WTC11 (cell line): Measurements from ENCODE around the gene TAMM41. TPM values are rescaled to one million over a fixed set of nuclear protein-coding genes. Genes with fewer than 3 reads are reported as not detected.

Experiments used
- ATAC-seq: fragments of 200-7000 bp; cut with Tn5 transposase; 2 replicates; pipeline ENCODE4 v1.10.0; 2021; ENCODE audit warnings: mild to moderate bottlenecking, moderate library complexity
- CTCF ChIA-PET: fragments of 300-600 bp; sonication (Branson Sonifier 250); formaldehyde crosslinking; loops from one replicate; lab custom pipeline; 2021; ENCODE audit warnings: antibody characterized with exemption; lab: Charles Lee
- POLR2A ChIA-PET: fragments of 350-600 bp; sonication (Branson Sonifier 250); formaldehyde crosslinking; loops from one replicate; lab custom pipeline; 2021; ENCODE audit warnings: antibody characterized with exemption; lab: Charles Lee
- DNase-seq: peaks from one replicate; pipeline ENCODE4 v3.0.0; 2021; ENCODE audit warnings: low spot score
- H3K27ac Mint-ChIP-seq: 2 replicates; pipeline ENCODE4 v1.8.0; 2021; ENCODE audit warnings: mixed read lengths
- H3K27me3 Mint-ChIP-seq: 2 replicates; pipeline ENCODE4 v1.8.0; 2021; ENCODE audit warnings: low read depth, mild to moderate bottlenecking, moderate library complexity, mixed read lengths
- H3K36me3 Mint-ChIP-seq: 2 replicates; pipeline ENCODE4 v1.8.0; 2021; ENCODE audit warnings: mixed read lengths
- H3K4me1 Mint-ChIP-seq: 2 replicates; pipeline ENCODE4 v1.8.0; 2022; ENCODE audit warnings: mixed read lengths
- H3K4me3 Mint-ChIP-seq: 2 replicates; pipeline ENCODE4 v1.8.0; 2021; ENCODE audit warnings: mild to moderate bottlenecking, moderate library complexity, mixed read lengths
- H3K9me3 Mint-ChIP-seq: 2 replicates; pipeline ENCODE4 v1.8.0; 2021; ENCODE audit warnings: mixed read lengths
- FOXK1 ChIP-seq: sonication (generic); formaldehyde crosslinking; IDR thresholded peaks from 2 replicates; pipeline ENCODE4 v1.8.0; 2022; ENCODE audit warnings: mild to moderate bottlenecking, moderate library complexity, missing genetic modification reagents
- GABPB1 ChIP-seq: sonication (generic); formaldehyde crosslinking; IDR thresholded peaks from 2 replicates; pipeline ENCODE4 v1.8.1; 2023; ENCODE audit warnings: mild to moderate bottlenecking, missing genetic modification reagents
- HMGA2 ChIP-seq: fragments of 250-450 bp; sonication (Bioruptor Pico); IDR thresholded peaks from 2 replicates; pipeline ENCODE4 v1.4.0; 2021; ENCODE audit warnings: mild to moderate bottlenecking, moderate library complexity
- MAX ChIP-seq: sonication (generic); formaldehyde crosslinking; IDR thresholded peaks from 2 replicates; pipeline ENCODE4 v1.8.0; 2022; ENCODE audit warnings: mild to moderate bottlenecking, missing genetic modification reagents
- MXD4 ChIP-seq: fragments of 250-450 bp; sonication (Bioruptor Pico); IDR thresholded peaks from 2 replicates; pipeline ENCODE4 v1.8.0; 2021; ENCODE audit warnings: mild to moderate bottlenecking, moderate library complexity, borderline replicate concordance
- NFE2L1 ChIP-seq: sonication (generic); formaldehyde crosslinking; IDR thresholded peaks from 2 replicates; pipeline ENCODE4 v1.8.1; 2023; ENCODE audit warnings: missing genetic modification reagents
- PRDM15 ChIP-seq: sonication (generic); formaldehyde crosslinking; IDR thresholded peaks from 2 replicates; pipeline ENCODE4 v1.8.0; 2022; ENCODE audit warnings: missing genetic modification reagents
- RORB ChIP-seq: fragments of 250-450 bp; sonication (Bioruptor Pico); IDR thresholded peaks from 2 replicates; pipeline ENCODE4 v1.9.0; 2021; ENCODE audit warnings: mild to moderate bottlenecking
- SMAD4 ChIP-seq: sonication (generic); formaldehyde crosslinking; IDR thresholded peaks from 2 replicates; pipeline ENCODE4 v1.8.0; 2022; ENCODE audit warnings: mild to moderate bottlenecking, missing genetic modification reagents
- TCF7 ChIP-seq: sonication (generic); formaldehyde crosslinking; IDR thresholded peaks from 2 replicates; pipeline ENCODE4 v1.8.0; 2022; ENCODE audit warnings: mild to moderate bottlenecking, low read depth, missing genetic modification reagents, moderate library complexity
- ZBTB43 ChIP-seq: sonication (generic); formaldehyde crosslinking; IDR thresholded peaks from 2 replicates; pipeline ENCODE4 v1.8.1; 2023; ENCODE audit warnings: mild to moderate bottlenecking, missing genetic modification reagents
- ZNF219 ChIP-seq: sonication (generic); formaldehyde crosslinking; IDR thresholded peaks from 2 replicates; pipeline ENCODE4 v1.8.0; 2023; ENCODE audit warnings: missing genetic modification reagents, mild to moderate bottlenecking, borderline replicate concordance
- ZNF281 ChIP-seq: sonication (generic); formaldehyde crosslinking; IDR thresholded peaks from 2 replicates; pipeline ENCODE4 v1.8.0; 2023; ENCODE audit warnings: mild to moderate bottlenecking, missing genetic modification reagents
- ZNF425 ChIP-seq: fragments of 250-450 bp; sonication (Bioruptor Pico); conservative IDR thresholded peaks from 2 replicates; pipeline ENCODE4 v1.9.0; 2021; ENCODE audit warnings: mild to moderate bottlenecking
- total RNA-seq: library from RNA; stranded (reverse); gene quantifications from 3 replicates; pipeline ENCODE4 v1.2.3, GENCODE V29; 2021
- TF ChIP-seq, protein P1 (sequence below): sonication (generic); formaldehyde crosslinking; IDR thresholded peaks from 2 replicates; pipeline ENCODE4 v1.8.1; 2023; ENCODE audit warnings: mild to moderate bottlenecking, moderate library complexity, missing genetic modification reagents
- TF ChIP-seq, protein P2 (sequence below): sonication (generic); formaldehyde crosslinking; IDR thresholded peaks from 2 replicates; pipeline ENCODE4 v1.8.0; 2023; ENCODE audit warnings: missing genetic modification reagents
- TF ChIP-seq, protein P3 (sequence below): sonication (generic); formaldehyde crosslinking; IDR thresholded peaks from 2 replicates; pipeline ENCODE4 v1.8.1; 2023; ENCODE audit warnings: mild to moderate bottlenecking, missing genetic modification reagents, borderline replicate concordance

TAMM41 gene
- total RNA-seq, 1 experiment from 2014 or later: 23.0 TPM

- TF ChIP-seq, protein P1, sequence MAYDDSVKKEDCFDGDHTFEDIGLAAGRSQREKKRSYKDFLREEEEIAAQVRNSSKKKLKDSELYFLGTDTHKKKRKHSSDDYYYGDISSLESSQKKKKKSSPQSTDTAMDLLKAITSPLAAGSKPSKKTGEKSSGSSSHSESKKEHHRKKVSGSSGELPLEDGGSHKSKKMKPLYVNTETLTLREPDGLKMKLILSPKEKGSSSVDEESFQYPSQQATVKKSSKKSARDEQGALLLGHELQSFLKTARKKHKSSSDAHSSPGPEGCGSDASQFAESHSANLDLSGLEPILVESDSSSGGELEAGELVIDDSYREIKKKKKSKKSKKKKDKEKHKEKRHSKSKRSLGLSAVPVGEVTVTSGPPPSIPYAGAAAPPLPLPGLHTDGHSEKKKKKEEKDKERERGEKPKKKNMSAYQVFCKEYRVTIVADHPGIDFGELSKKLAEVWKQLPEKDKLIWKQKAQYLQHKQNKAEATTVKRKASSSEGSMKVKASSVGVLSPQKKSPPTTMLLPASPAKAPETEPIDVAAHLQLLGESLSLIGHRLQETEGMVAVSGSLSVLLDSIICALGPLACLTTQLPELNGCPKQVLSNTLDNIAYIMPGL (CRISPR knock-in tag): peak; percentile 97
- TF ChIP-seq FOXK1 (CRISPR knock-in tag) (peak; percentile 97), ZNF281 (CRISPR knock-in tag) (no peak), NFE2L1 (CRISPR knock-in tag) (peak; percentile 85; the same call in 1 of the 2 replicates), TCF7 (CRISPR knock-in tag) (peak; percentile 75), GABPB1 (CRISPR knock-in tag) (peak; percentile 70; the same call in 1 of the 2 replicates), MAX (peak; percentile 83), ZBTB43 (CRISPR knock-in tag) (0 out of 2 replicates have a peak, but pooled peaks have one; percentile 75)
Measured at GRCh38 chr3:11846281-11847266, at the start of gene TAMM41 (continued).

- DNase-seq (no peak), ATAC-seq (peak; percentile 65; the same call in 1 of the 2 replicates)
- POLR2A ChIA-PET: no interaction called here
- Mint-ChIP-seq H3K27me3 (no peaks in the 10 kb centered on the region), H3K4me1 (no peaks in the 10 kb centered on the region), H3K9me3 (no peaks in the 10 kb centered on the region), H3K4me3 (no peak overlapping the region), H3K27ac (no peak overlapping the region), H3K36me3 (no peaks in the 10 kb centered on the region)
- CTCF ChIA-PET: interaction anchor here (1.0 to 1.2 kb wide), 2 partner anchors 66 to 297 kb away, joined by 3 read pairs; no protein-coding TSS in a partner anchor
- TF ChIP-seq SMAD4: no peak
- TF ChIP-seq ZNF425 (CRISPR knock-in tag): no peak
- TF ChIP-seq RORB (CRISPR knock-in tag): no peak
- no peak for TF ChIP-seq PRDM15 (CRISPR knock-in tag)
- no peak for TF ChIP-seq MXD4
- no peak for TF ChIP-seq NFE2L1 (CRISPR knock-in tag)
- no peak for TF ChIP-seq HMGA2
- TF ChIP-seq ZNF219 (CRISPR knock-in tag): no peak
- TF ChIP-seq, protein P2, sequence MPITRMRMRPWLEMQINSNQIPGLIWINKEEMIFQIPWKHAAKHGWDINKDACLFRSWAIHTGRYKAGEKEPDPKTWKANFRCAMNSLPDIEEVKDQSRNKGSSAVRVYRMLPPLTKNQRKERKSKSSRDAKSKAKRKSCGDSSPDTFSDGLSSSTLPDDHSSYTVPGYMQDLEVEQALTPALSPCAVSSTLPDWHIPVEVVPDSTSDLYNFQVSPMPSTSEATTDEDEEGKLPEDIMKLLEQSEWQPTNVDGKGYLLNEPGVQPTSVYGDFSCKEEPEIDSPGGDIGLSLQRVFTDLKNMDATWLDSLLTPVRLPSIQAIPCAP (CRISPR knock-in tag): no peak
- TF ChIP-seq, protein P3, sequence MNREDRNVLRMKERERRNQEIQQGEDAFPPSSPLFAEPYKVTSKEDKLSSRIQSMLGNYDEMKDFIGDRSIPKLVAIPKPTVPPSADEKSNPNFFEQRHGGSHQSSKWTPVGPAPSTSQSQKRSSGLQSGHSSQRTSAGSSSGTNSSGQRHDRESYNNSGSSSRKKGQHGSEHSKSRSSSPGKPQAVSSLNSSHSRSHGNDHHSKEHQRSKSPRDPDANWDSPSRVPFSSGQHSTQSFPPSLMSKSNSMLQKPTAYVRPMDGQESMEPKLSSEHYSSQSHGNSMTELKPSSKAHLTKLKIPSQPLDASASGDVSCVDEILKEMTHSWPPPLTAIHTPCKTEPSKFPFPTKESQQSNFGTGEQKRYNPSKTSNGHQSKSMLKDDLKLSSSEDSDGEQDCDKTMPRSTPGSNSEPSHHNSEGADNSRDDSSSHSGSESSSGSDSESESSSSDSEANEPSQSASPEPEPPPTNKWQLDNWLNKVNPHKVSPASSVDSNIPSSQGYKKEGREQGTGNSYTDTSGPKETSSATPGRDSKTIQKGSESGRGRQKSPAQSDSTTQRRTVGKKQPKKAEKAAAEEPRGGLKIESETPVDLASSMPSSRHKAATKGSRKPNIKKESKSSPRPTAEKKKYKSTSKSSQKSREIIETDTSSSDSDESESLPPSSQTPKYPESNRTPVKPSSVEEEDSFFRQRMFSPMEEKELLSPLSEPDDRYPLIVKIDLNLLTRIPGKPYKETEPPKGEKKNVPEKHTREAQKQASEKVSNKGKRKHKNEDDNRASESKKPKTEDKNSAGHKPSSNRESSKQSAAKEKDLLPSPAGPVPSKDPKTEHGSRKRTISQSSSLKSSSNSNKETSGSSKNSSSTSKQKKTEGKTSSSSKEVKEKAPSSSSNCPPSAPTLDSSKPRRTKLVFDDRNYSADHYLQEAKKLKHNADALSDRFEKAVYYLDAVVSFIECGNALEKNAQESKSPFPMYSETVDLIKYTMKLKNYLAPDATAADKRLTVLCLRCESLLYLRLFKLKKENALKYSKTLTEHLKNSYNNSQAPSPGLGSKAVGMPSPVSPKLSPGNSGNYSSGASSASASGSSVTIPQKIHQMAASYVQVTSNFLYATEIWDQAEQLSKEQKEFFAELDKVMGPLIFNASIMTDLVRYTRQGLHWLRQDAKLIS: no peak
Measured at GRCh38 chr3:11878837-11879236, 32.2 kb upstream of the TAMM41 start.
